Keratinocyte (primary cell): ENCODE data around the gene NCOA7. TPM values are rescaled to one million over a fixed set of nuclear protein-coding genes. Genes with fewer than 3 reads are reported as not detected.

Experiments used
- DNase-seq: peaks from one replicate; pipeline ENCODE4 v3.0.0-alpha.2; 2011; ENCODE audit warnings: low read depth, missing footprints, low spot score
- FAIRE-seq: peaks from 2 replicates; lab custom pipeline; 2011; peaks lifted over from hg19 to GRCh38; lab: Jason Lieb, UNC
- H2AFZ ChIP-seq: 2 replicates; pipeline ENCODE4 v1.6.0; 2012; ENCODE audit warnings: low read length, control low read depth, inconsistent platforms; ENCODE audit not compliant: control insufficient read depth
- H3K27ac ChIP-seq: 2 replicates; pipeline ENCODE4 v1.5.1; 2011; ENCODE audit warnings: low read length; ENCODE audit not compliant: control insufficient read depth, insufficient read depth
- H3K27me3 ChIP-seq: 3 replicates; pipeline ENCODE4 v1.6.0; 2011; ENCODE audit warnings: low read length; ENCODE audit not compliant: control insufficient read depth, insufficient read depth; ENCODE audit errors: extremely low read depth
- H3K36me3 ChIP-seq, 2 experiments: 2 replicates in 1 of 2; 3 replicates in 1 of 2; pipeline ENCODE4 v1.5.1; 2011; ENCODE audit warnings: low read length in 2 of 2, mild to moderate bottlenecking in 1 of 2; ENCODE audit not compliant: control insufficient read depth in 2 of 2, insufficient read depth in 2 of 2; ENCODE audit errors: extremely low read depth in 1 of 2
- H3K4me1 ChIP-seq: 3 replicates; pipeline ENCODE4 v1.5.1; 2011; ENCODE audit warnings: low read length; ENCODE audit not compliant: control insufficient read depth, insufficient read depth; ENCODE audit errors: extremely low read depth
- H3K4me2 ChIP-seq: 3 replicates; pipeline ENCODE4 v1.6.0; 2011; ENCODE audit warnings: low read depth, low read length; ENCODE audit not compliant: control insufficient read depth, insufficient read depth; ENCODE audit errors: extremely low read depth
- H3K4me3 ChIP-seq, 3 experiments: fragments of 200-600 bp in 1 of 3; sonication (generic) in 1 of 3; 2 replicates in 2 of 3; 3 replicates in 1 of 3; pipeline ENCODE4 v1.5.1; 2011 to 2016; ENCODE audit warnings: low read length in 3 of 3, mild to moderate bottlenecking in 3 of 3, control low read depth in 2 of 3, inconsistent platforms in 1 of 3, low read depth in 1 of 3, mixed read lengths in 1 of 3, mixed run types in 1 of 3, moderate library complexity in 1 of 3; ENCODE audit not compliant: control insufficient read depth in 2 of 3, insufficient read depth in 2 of 3; ENCODE audit errors: extremely low read depth in 1 of 3
- H3K79me2 ChIP-seq: 2 replicates; pipeline ENCODE4 v1.6.0; 2012; ENCODE audit warnings: low read length; ENCODE audit not compliant: control insufficient read depth, insufficient read depth
- H3K9ac ChIP-seq: 3 replicates; pipeline ENCODE4 v1.6.0; 2011; ENCODE audit warnings: low read length; ENCODE audit not compliant: control insufficient read depth, insufficient read depth; ENCODE audit errors: extremely low read depth
- H3K9me1 ChIP-seq: 3 replicates; pipeline ENCODE4 v1.6.0; 2011; ENCODE audit warnings: low read length; ENCODE audit not compliant: control insufficient read depth, insufficient read depth; ENCODE audit errors: extremely low read depth
- H3K9me3 ChIP-seq: 2 replicates; pipeline ENCODE4 v1.5.1; 2012; ENCODE audit warnings: low read depth, low read length; ENCODE audit not compliant: control insufficient read depth
- H4K20me1 ChIP-seq: 3 replicates; pipeline ENCODE4 v1.6.0; 2011; ENCODE audit warnings: low read length; ENCODE audit not compliant: control insufficient read depth, insufficient read depth; ENCODE audit errors: extremely low read depth
- EZH2 ChIP-seq: IDR thresholded peaks from one replicate; pipeline ENCODE4 v1.6.1; 2012; ENCODE audit warnings: inconsistent platforms, mild to moderate bottlenecking, low read length, moderate library complexity
- dilution Hi-C: fragments of 300-500 bp; cut with MboI; formaldehyde crosslinking; loops from one replicate; pipeline ENCODE4 v1.7.0; 2020; ENCODE audit warnings: low sequenced_read_pairs; ENCODE audit not compliant: extremely low pct_ligation_motif_present
- polyA plus RNA-seq, 5 experiments: library from polyadenylated mRNA; depleted of rRNA in 3 of 5; stranded (reverse) in 3 of 5; stranded (forward) in 1 of 5; unstranded in 1 of 5; fragments of >200 nt; gene quantifications; 1 replicate in 1 of 5; 2 replicates in 3 of 5; 3 replicates in 1 of 5; pipeline versions ENCODE4 v1.2.1 to v1.2.3, GENCODE V29; 2011 to 2012; ENCODE audit warnings: missing spikeins in 2 of 5, low read depth in 1 of 5, low replicate concordance in 1 of 5
- TF ChIP-seq, protein P1 (sequence below), 3 experiments: IDR thresholded peaks in 1 of 3; conservative IDR thresholded peaks in 1 of 3; optimal IDR thresholded peaks in 1 of 3; 2 replicates in 2 of 3; 3 replicates in 1 of 3; pipeline versions ENCODE3 to v1.5.1; 2011; ENCODE audit warnings: low read length in 3 of 3, mild to moderate bottlenecking in 3 of 3, moderate library complexity in 2 of 3, control low read depth in 1 of 3, inconsistent platforms in 1 of 3; ENCODE audit not compliant: insufficient read depth in 2 of 3; ENCODE audit errors: extremely low read depth in 1 of 3

Gene NCOA7
- polyA plus RNA-seq, 1 donor (not counting 4 experiments of a cell fraction or from before 2014, with no cell fraction given) = 20.5 TPM

DNA sequence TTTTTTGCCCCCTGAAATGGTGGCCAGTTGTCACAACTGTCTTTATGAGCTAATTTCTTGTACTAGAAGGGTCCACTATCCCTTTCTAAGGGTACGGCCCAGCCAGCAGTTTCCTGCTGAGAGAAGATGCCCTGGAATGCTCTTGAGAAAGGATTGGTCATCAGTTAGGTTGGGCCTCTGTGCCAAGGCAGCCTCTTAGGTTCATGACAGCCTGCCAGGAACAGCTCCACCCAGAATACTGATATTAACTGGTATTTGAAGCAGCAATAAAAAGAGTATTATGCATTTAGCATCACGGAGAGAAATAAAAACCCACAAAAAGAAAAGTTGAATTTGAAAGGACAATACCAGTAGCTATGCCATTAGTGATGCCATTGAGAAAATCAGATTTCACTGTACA is 156.9 kb downstream of the NCOA7 start:
- DNase-seq (no peak), FAIRE-seq (no peak)
- Histone ChIP-seq H2AFZ (no peak overlapping the region), H3K9me1 (no peaks in the 10 kb centered on the region), H3K27ac (peak overlapping the region; percentile 97), H3K9ac (no peak overlapping the region), H3K79me2 (no peaks in the 10 kb centered on the region), H3K9me3 (no peaks in the 10 kb centered on the region), H3K4me2 (no peak overlapping the region), H3K36me3 (no peaks in the 10 kb centered on the region), H4K20me1 (no peaks in the 10 kb centered on the region), H3K27me3 (no peaks in the 10 kb centered on the region), H3K4me3 (no peak overlapping the region), H3K4me1 (peaks cover 69% of the 10 kb centered on the region)
- TF ChIP-seq EZH2 = no peak
- TF ChIP-seq, protein P1, sequence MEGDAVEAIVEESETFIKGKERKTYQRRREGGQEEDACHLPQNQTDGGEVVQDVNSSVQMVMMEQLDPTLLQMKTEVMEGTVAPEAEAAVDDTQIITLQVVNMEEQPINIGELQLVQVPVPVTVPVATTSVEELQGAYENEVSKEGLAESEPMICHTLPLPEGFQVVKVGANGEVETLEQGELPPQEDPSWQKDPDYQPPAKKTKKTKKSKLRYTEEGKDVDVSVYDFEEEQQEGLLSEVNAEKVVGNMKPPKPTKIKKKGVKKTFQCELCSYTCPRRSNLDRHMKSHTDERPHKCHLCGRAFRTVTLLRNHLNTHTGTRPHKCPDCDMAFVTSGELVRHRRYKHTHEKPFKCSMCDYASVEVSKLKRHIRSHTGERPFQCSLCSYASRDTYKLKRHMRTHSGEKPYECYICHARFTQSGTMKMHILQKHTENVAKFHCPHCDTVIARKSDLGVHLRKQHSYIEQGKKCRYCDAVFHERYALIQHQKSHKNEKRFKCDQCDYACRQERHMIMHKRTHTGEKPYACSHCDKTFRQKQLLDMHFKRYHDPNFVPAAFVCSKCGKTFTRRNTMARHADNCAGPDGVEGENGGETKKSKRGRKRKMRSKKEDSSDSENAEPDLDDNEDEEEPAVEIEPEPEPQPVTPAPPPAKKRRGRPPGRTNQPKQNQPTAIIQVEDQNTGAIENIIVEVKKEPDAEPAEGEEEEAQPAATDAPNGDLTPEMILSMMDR (optimal IDR thresholded peaks at IDR 0.05 in 1 of 3, IDR thresholded peaks at IDR 0.05 in 1 of 3, conservative IDR thresholded peaks at IDR 0.05 in 1 of 3; ENCODE audit: extremely low read depth in 1 of 3, insufficient read depth in 2 of 3, low read length in 3 of 3) = no peak
- dilution Hi-C loops = no loop called here

DNA sequence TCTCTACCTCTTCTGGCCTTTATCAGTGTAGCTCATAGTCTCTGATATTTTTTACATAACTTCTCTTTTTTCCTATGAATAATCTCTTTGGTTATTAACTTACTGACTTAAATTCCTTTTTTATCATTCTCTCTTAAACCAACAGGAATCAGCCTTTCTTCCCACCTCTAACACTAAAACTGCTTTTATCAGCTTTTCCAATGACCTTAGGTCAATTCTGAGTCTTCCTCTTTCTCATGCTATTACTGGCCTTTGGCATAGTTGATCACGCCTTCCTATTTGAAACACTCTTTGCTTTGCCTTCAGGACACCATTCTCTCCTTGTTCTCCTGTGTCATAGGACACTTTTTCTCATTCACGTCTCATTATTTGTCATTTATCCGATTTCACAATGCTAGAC is 157.7 kb downstream of the NCOA7 start:
- DNase-seq (no peak), FAIRE-seq (no peak)
- no peaks in the 10 kb centered on the region for H3K9me3 ChIP-seq
- TF ChIP-seq, protein P1 (optimal IDR thresholded peaks at IDR 0.05 in 1 of 3, IDR thresholded peaks at IDR 0.05 in 1 of 3, conservative IDR thresholded peaks at IDR 0.05 in 1 of 3; ENCODE audit: extremely low read depth in 1 of 3, insufficient read depth in 2 of 3, low read length in 3 of 3) = no peak
- TF ChIP-seq EZH2 = no peak
- H3K79me2 ChIP-seq = no peaks in the 10 kb centered on the region
- H3K9me1 ChIP-seq = no peaks in the 10 kb centered on the region
- no peak overlapping the region for H3K4me3 ChIP-seq
- H3K27me3 ChIP-seq = no peaks in the 10 kb centered on the region
- no peak overlapping the region for H3K9ac ChIP-seq
- dilution Hi-C loops = no loop called here
- no peak overlapping the region for H3K4me2 ChIP-seq
- H3K27ac ChIP-seq = no peak overlapping the region
- H3K4me1 ChIP-seq = peaks cover 63% of the 10 kb centered on the region
- H4K20me1 ChIP-seq = no peaks in the 10 kb centered on the region
- H3K36me3 ChIP-seq = no peaks in the 10 kb centered on the region
- no peak overlapping the region for H2AFZ ChIP-seq
